ENCODE measurements around the gene MBLAC1.

GRCh38 chr7:100163006-100163531 is 36.3 kb downstream of the MBLAC1 start:
- TF ChIP-seq CTCF (IDR thresholded peaks at IDR 0.05) (no peak), EP300 (IDR thresholded peaks at IDR 0.05) (no peak), POLR2A (IDR thresholded peaks at IDR 0.05) (no peak)
